Right atrium auricular region (tissue), 2 donors: ENCODE results near the gene MEGF10. TPM values are rescaled to one million over a fixed set of nuclear protein-coding genes. Genes with fewer than 3 reads are reported as not detected.

Experiments used
- DNase-seq: peaks from one replicate; pipeline ENCODE4 v3.0.0-alpha.2; 2019; ENCODE audit warnings: low spot score
- H3K27ac ChIP-seq, 2 donors: fragments of 200-600 bp; sonication (generic); 1 replicate in 1 of 2; 2 replicates in 1 of 2; pipeline ENCODE4 v1.5.1; 2016 to 2019
- H3K27me3 ChIP-seq, 2 donors: fragments of 200-600 bp; sonication (generic); one replicate each; pipeline versions ENCODE4 v1.5.1 to v1.6.0; 2017 to 2019
- H3K36me3 ChIP-seq: fragments of 200-600 bp; sonication (generic); one replicate; pipeline ENCODE4 v1.5.1; 2016
- H3K4me1 ChIP-seq, 2 donors: fragments of 200-600 bp; sonication (generic); one replicate each; pipeline versions ENCODE4 v1.5.1 to v1.6.0; 2017 to 2019
- H3K4me3 ChIP-seq, 2 donors: fragments of 200-600 bp; sonication (generic); 1 replicate in 1 of 2; 2 replicates in 1 of 2; pipeline ENCODE4 v1.5.1; 2017 to 2019; ENCODE audit warnings: mild to moderate bottlenecking in 1 of 2, moderate library complexity in 1 of 2
- H3K9me3 ChIP-seq, 2 donors: fragments of 200-600 bp; sonication (generic); one replicate each; pipeline ENCODE4 v1.5.1; 2019
- total RNA-seq, 2 donors: library from RNA; depleted of rRNA; stranded (reverse); fragments of >200 nt; gene quantifications; one replicate each; pipeline ENCODE4 v1.1.0, GENCODE V29; 2016
- TF ChIP-seq, protein P1 (sequence below), 2 donors: fragments of 200-600 bp; sonication (generic); IDR thresholded peaks; one replicate each; pipeline ENCODE4 v1.5.1; 2019; ENCODE audit warnings: antibody characterized with exemption in 2 of 2

Gene MEGF10
- total RNA-seq, 2 donors from 2014 or later: 0.71 to 3.0 TPM

- Histone ChIP-seq H3K36me3 (no peaks in the 10 kb centered on the region), H3K4me3 (no peak overlapping the region), H3K4me1 (no peaks in the 10 kb centered on the region), H3K27ac (no peak overlapping the region), H3K27me3 (no peaks in the 10 kb centered on the region), H3K9me3 (no peaks in the 10 kb centered on the region)
- DNase-seq: no peak
- TF ChIP-seq, protein P1, sequence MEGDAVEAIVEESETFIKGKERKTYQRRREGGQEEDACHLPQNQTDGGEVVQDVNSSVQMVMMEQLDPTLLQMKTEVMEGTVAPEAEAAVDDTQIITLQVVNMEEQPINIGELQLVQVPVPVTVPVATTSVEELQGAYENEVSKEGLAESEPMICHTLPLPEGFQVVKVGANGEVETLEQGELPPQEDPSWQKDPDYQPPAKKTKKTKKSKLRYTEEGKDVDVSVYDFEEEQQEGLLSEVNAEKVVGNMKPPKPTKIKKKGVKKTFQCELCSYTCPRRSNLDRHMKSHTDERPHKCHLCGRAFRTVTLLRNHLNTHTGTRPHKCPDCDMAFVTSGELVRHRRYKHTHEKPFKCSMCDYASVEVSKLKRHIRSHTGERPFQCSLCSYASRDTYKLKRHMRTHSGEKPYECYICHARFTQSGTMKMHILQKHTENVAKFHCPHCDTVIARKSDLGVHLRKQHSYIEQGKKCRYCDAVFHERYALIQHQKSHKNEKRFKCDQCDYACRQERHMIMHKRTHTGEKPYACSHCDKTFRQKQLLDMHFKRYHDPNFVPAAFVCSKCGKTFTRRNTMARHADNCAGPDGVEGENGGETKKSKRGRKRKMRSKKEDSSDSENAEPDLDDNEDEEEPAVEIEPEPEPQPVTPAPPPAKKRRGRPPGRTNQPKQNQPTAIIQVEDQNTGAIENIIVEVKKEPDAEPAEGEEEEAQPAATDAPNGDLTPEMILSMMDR (IDR thresholded peaks at IDR 0.05): no peak
These were observed 149.0 kb downstream of the MEGF10 start for GRCh38 chr5:127439644-127440043.

- TF ChIP-seq, protein P1 (IDR thresholded peaks at IDR 0.05): no peak
- H3K27ac ChIP-seq: no peak overlapping the region
- no peak for DNase-seq
- H3K4me1 ChIP-seq: no peaks in the 10 kb centered on the region
- no peaks in the 10 kb centered on the region for H3K27me3 ChIP-seq
- H3K4me3 ChIP-seq: no peak overlapping the region
- H3K9me3 ChIP-seq: no peaks in the 10 kb centered on the region
- no peaks in the 10 kb centered on the region for H3K36me3 ChIP-seq
These were observed 150.2 kb downstream of the MEGF10 start for GRCh38 chr5:127440831-127441230.

DNA sequence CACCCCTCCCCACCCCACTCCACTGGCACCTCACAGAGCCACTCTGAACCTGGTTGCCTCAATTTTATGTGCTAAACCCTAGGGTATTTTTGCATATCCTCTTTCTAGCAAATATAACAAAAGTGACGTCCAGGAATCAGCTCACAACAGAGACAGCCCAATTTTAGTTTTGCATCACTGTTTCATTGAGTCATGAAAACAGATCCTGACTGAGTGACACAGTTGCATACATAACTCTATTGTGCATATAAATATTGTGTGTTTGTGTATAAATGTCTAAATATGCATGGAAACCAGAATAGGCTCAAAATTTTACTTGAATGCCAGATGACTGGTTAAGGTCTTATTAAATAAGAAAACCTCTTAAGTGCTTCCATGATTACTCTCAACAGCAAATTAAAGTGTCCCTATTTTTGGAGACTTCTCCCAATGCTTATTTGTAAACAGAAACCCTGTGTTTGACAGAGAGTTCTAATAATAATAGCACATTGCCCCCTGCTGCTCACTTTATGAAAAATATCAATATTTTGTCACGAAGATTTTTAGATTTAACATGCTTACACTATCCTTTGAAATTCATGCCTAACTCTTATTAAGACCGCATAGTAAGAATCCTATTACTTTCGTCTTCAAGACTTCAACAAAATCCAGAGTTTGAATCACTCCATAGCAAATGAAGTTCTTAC is 151.3 kb downstream of the MEGF10 start:
- Histone ChIP-seq H3K4me1 (no peaks in the 10 kb centered on the region), H3K27ac (no peak overlapping the region), H3K36me3 (no peaks in the 10 kb centered on the region), H3K9me3 (no peaks in the 10 kb centered on the region), H3K4me3 (no peak overlapping the region), H3K27me3 (no peaks in the 10 kb centered on the region)
- TF ChIP-seq, protein P1 (IDR thresholded peaks at IDR 0.05): peak; percentile 23 to 52
- no peak for DNase-seq

DNA sequence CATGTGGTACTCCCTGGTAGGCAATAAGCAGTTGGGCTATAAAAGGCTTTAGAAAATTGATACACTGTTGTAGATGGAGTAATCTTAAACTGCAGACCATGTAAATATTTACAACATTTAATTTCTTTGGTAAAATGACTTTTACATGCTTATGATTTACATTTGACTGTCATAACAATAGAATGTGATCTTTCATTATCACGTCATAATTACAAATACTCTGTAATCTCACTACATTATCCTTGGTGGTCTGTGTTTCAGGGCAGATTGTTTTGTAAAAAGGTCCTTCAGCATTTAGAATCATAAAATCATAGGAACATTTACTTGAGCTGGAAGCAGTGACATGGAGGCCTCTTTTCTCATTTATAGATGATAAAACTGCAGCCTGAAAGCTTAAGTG is 153.6 kb downstream of the MEGF10 start:
- H3K27me3 ChIP-seq: no peaks in the 10 kb centered on the region
- H3K4me3 ChIP-seq: no peak overlapping the region
- H3K4me1 ChIP-seq: no peaks in the 10 kb centered on the region
- no peaks in the 10 kb centered on the region for H3K36me3 ChIP-seq
- TF ChIP-seq, protein P1 (IDR thresholded peaks at IDR 0.05): no peak
- H3K9me3 ChIP-seq: no peaks in the 10 kb centered on the region
- H3K27ac ChIP-seq: no peak overlapping the region
- no peak for DNase-seq

GRCh38 chr5:127445328-127445727 is 154.7 kb downstream of the MEGF10 start:
- Histone ChIP-seq H3K4me1 (no peaks in the 10 kb centered on the region), H3K4me3 (no peak overlapping the region), H3K36me3 (no peaks in the 10 kb centered on the region), H3K27ac (no peak overlapping the region), H3K27me3 (no peaks in the 10 kb centered on the region), H3K9me3 (no peaks in the 10 kb centered on the region)
- TF ChIP-seq, protein P1 (IDR thresholded peaks at IDR 0.05): no peak
- no peak for DNase-seq

- H3K4me3 ChIP-seq: no peak overlapping the region
- H3K27me3 ChIP-seq: no peaks in the 10 kb centered on the region
- H3K36me3 ChIP-seq: no peaks in the 10 kb centered on the region
- H3K4me1 ChIP-seq: no peaks in the 10 kb centered on the region
- no peak overlapping the region for H3K27ac ChIP-seq
- no peak for DNase-seq
- H3K9me3 ChIP-seq: no peaks in the 10 kb centered on the region
- TF ChIP-seq, protein P1 (IDR thresholded peaks at IDR 0.05): no peak
These were observed 156.0 kb downstream of the MEGF10 start for GRCh38 chr5:127446626-127447025.
